Stimulated activated CD8-positive, alpha-beta memory T cell treated with anti-CD3 and anti-CD28 coated beads, Interleukin-2, amount 100 ng/mL, for 1 hour (primary cell): ENCODE measurements around the gene SMURF2.
"Not testable (repeated sequence)": the region's sequence is repeated elsewhere in the genome, so short reads cannot be mapped to it uniquely, and the experiment has no call there.

ENCODE experiments used
- DNase-seq, 2 donors: peaks; one replicate each; pipeline ENCODE4 v3.0.0-alpha.2; 2020; ENCODE audit warnings: low read depth in 2 of 2

The SMURF2 gene

DNA sequence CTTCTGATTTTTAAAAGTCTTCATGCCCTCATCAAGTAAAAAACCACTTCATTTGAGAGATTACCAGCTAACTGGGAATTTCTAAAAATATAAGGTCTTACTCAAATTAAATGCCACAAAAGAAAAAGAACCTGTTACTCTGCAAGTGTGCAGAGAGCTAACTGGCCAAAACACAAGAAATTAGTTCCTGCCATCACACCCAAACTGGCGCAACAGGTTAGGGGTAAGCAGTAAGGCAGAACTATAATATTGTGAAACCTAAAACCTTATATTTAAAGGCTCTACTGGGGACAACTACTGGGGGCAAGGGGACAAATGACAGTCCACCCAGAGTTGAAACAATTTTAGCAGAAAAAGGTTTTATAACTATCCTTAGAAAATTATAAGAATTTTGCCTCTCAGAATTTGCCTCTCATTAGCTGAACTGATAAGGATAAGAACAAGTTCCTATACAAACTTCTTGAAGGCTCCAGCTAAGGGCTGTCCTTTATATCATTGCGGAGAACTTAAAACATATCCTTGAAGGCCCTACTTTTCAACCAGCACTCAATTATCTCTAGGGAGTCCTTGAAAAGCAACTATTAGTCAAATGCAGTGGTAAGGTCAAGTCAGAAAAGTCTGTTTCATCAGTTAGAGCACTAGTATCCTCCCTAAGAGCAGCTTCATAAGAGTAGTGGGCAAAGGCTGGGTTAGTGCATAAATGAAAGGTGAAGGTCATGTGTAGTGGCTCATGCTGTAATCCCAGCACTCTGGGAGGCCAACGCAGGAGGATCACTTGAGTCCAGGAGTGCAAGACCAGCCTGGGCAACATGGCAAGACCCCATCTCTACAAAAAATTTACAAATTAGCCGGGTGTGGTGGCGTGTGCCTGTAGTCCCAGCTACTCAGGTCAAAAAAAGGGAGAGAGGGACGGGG lies 31.5 kb downstream of the SMURF2 start:
- no peak for DNase-seq

DNA sequence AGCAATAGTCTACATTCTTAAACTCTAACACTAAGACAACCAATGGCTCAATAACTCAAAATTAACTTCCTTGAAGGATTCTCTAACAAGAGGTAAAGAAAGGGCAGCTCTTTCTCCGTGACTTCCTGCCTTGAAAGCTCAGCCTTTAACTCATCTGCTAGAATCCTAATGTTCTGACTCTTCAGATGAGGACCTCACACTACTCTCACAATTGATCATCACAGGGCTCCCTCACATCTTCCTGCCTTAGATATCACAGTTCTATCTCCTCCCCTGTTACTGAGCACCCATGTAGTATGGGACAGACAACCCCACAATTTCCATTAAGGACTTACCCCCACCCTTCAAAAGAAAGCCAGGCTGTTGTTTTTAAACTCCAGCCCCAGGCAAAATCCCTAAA lies 33.5 kb downstream of the SMURF2 start:
- DNase-seq: no peak

DNA sequence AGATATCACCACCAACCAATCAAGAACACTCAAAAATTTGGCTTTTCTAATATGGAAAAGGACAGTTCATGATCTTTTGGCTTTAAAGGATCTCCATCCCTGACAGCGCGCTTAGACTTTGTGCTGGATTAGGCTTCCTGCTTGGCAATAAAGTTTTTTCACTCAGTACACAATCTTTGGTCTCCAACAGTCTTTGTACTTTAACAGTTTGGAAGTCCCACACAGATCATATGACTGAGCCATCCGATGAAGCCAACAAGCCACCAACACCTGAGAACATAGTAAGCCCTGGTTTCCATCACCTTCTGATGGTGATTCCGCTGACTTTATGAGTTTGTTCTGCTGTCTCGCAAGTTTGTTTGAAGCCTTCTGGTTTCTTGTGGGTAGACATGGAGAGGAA lies 34.3 kb downstream of the SMURF2 start:
- no peak for DNase-seq

DNA sequence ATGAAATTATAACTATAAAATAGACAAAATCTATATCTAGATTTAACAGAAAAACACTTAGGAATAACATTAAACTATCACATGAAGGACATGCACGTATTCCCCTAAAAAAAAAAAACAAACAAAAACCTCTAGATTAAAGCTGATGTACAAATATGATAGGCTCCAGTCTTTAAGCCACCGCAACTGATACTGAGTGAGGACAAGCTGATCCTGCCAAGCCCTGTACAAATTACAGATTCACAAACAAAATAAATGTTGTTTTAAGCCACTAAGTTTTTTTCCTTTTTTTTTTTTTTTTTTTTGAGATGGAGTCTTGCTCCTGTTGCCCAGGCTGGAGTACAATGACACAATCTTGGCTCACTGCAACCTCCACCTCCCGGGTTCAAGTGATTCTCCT lies 35.3 kb downstream of the SMURF2 start:
- DNase-seq: no peak

DNA sequence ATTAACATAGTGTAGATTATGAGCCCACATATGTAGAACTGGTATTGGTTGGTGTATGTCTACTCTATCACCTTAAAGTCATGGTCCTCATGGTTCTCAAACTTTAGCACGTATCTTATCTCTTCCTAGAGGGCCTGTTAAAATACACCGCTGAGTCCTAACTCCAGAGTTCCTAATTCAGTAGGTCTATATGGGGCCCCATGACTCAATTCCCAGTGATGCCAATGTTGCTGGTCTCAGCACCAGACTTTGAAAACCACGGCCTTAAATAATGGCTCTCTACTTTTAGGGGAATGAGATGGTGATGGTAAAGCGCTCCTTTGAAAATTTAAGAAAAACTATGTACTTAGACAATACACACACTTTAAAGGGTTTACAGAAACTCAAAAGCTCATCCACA lies 36.6 kb downstream of the SMURF2 start:
- no peak for DNase-seq

GRCh38 chr17:64622931-64623654 lies 39.0 kb downstream of the SMURF2 start:
- no peak for DNase-seq

DNA sequence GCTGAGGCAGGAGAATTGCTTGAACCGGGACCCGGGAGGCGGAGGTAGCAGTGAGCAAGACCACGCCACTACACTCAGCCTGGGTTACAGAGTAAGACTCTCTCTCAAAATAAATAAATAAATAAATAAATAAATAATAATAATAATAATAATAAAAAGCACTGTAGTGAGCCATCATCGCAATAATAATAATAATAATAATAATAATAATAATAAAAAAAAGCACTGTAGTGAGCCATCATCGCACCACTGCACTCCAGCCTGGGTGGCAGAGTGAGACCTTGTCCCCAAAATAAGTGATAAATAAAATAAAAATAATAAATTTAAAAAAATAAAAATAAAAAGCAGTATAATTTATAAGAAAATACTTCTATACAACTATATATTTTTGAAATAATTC lies 40.3 kb downstream of the SMURF2 start:
- DNase-seq: no peak

DNA sequence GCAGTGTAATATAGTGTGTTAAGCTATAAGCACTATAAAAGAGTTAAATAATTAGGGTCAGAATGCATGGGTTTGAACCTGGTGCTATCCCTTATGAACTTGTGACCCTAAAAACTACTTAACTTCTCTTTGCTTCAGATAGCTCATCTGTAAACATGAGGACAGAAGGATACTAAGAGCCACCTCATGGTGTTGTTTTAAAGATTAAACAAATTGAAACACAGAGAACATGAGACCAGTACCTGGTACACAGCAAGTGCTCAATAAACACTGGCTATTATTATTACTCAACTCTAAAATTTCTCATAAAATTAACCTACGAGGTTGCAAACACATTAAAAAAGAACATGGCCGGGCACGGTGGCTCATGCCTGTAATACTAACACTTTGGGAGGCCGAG lies 43.3 kb downstream of the SMURF2 start:
- no peak for DNase-seq

DNA sequence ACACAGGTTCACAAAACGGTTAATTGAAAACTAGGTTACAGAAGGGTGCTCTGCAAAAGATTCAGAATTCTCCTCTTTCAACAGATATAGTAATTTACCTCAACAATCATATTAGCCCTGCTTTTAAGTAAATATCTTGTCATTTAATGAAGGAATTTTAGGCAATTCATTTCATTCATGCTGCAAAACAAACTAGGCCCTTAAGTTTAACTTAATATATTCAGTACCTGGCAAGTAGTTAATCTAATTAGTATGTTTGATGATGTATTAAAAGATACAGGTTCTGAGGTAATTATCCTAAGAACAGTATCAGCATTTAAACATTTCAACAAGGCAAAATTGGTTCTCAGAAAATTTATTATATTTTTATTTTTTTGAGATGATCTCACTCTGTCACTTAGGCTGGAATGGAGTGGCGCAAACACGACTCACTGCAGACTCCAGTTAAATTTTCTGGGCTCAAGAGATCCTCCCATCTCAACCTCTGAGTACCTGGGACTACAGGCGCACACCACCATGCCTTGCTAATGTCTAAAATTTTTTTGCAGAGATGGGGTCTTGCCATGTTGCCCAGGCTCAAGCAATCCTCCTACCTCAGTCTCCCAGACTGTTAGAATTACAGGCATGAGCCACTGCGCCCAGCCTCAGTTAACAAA lies 44.9 kb downstream of the SMURF2 start:
- no peak for DNase-seq

GRCh38 chr17:64615028-64615677 lies 47.0 kb downstream of the SMURF2 start:
- DNase-seq: no peak

- DNase-seq: no peak
Measured at GRCh38 chr17:64614266-64615027, 47.7 kb downstream of the SMURF2 start.

GRCh38 chr17:64611369-64611768 lies 50.7 kb downstream of the SMURF2 start:
- DNase-seq: no peak

- not testable (repeated sequence) for DNase-seq
Measured at GRCh38 chr17:64610244-64610643, 51.9 kb downstream of the SMURF2 start.

GRCh38 chr17:64608571-64608981 lies 53.5 kb downstream of the SMURF2 start:
- no peak for DNase-seq

- DNase-seq: no peak
Measured at GRCh38 chr17:64607862-64608565, 54.1 kb downstream of the SMURF2 start.

DNA sequence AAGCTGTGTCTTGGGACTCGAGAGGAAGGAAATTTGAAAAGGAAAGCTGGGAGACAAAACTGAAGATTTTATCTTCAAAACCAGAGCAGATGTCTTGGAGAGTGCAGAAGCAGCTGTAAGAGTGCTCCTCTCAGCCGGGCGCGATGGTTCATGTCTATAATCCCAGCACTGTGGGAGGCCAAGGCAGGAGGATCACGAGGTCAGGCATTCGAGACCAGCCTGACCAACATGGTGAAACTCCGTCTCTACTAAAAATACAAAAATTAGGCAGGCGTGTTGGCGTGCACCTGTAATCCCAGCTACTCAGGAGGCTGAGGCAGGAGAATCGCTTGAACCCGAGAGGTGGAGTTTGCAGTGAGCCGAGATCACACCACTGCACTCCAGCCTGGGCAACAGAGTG lies 57.6 kb downstream of the SMURF2 start:
- not testable (repeated sequence) for DNase-seq

GRCh38 chr17:64603987-64604386 lies 58.1 kb downstream of the SMURF2 start:
- DNase-seq: no peak

DNA sequence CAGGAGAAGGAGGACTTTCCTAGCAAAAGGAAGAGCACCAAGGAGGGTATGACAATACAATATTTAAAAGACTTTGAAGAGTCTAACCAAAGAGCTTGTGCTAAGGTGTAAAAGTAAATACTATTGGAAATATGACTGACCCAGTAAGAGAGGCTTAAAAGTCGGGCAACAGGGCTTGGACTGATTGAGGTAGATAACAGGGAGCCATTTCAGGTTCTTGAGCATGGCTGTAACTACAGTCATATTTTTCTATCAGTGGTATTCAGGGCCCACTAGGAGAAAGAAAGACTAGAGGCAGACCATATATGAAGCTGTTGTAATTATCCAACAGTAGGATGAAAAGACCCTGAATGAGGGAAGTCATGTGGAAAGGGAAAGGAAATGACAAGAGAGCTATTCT lies 62.3 kb downstream of the SMURF2 start:
- no peak for DNase-seq

GRCh38 chr17:64599187-64599676 lies 62.9 kb downstream of the SMURF2 start:
- DNase-seq: peak; percentile 14 to 30

DNA sequence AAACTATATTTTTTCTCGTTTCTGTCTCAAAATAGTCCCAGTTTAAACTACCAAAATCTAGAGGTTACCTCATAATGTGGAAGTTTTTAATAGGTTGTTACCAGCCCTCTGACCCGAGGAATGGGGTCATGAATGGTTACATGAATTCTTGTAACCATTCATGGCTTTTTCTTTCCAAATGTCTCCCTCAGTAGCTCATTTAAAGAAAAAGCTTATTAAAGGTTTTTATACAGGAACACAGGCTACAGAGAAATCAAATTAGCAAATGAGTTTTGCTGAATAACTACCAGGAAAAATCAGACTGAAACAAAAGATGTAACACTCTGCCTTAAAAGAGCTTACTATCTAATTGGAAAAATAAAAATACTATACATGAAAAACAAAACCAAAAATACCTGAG lies 63.4 kb downstream of the SMURF2 start:
- DNase-seq: no peak
